Measurements from ENCODE around the gene SLC9A5. TPM values are rescaled to one million over a fixed set of nuclear protein-coding genes. Genes with fewer than 3 reads are reported as not detected.

SLC9A5 gene
- total and polyA plus RNA-seq, 10 of the 15 experiments (the other 5 are each of a cell fraction or from before 2014, with no cell fraction given), result 0.26 to 5.7 (median 1.5) TPM

- TF ChIP-seq, protein P1, sequence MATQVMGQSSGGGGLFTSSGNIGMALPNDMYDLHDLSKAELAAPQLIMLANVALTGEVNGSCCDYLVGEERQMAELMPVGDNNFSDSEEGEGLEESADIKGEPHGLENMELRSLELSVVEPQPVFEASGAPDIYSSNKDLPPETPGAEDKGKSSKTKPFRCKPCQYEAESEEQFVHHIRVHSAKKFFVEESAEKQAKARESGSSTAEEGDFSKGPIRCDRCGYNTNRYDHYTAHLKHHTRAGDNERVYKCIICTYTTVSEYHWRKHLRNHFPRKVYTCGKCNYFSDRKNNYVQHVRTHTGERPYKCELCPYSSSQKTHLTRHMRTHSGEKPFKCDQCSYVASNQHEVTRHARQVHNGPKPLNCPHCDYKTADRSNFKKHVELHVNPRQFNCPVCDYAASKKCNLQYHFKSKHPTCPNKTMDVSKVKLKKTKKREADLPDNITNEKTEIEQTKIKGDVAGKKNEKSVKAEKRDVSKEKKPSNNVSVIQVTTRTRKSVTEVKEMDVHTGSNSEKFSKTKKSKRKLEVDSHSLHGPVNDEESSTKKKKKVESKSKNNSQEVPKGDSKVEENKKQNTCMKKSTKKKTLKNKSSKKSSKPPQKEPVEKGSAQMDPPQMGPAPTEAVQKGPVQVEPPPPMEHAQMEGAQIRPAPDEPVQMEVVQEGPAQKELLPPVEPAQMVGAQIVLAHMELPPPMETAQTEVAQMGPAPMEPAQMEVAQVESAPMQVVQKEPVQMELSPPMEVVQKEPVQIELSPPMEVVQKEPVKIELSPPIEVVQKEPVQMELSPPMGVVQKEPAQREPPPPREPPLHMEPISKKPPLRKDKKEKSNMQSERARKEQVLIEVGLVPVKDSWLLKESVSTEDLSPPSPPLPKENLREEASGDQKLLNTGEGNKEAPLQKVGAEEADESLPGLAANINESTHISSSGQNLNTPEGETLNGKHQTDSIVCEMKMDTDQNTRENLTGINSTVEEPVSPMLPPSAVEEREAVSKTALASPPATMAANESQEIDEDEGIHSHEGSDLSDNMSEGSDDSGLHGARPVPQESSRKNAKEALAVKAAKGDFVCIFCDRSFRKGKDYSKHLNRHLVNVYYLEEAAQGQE (IDR thresholded peaks at IDR 0.05; ENCODE audit: low read depth, low read length), result no peak
Observed at GRCh38 chr16:67201411-67202345, 47.1 kb upstream of the SLC9A5 start (continued).

- H3K27me3 ChIP-seq (replicated peaks in 1 of 2; ENCODE audit: control insufficient read depth in 2 of 2, insufficient read depth in 2 of 2, low read length in 1 of 2), result no peaks in the 10 kb centered on the region
- no peaks in the 10 kb centered on the region for H4K20me1 ChIP-seq (ENCODE audit: control insufficient read depth, insufficient read depth)
- WGBS (ENCODE audit: insufficient coverage, insufficient replicate concordance, low lambda C conversion rate, missing lambda C conversion rate), result 98% methylated on average over 12 of the region's 12 CpGs
- RAD21 ChIA-PET (ENCODE audit: unreplicated experiment), result interaction anchor here (1.0 kb wide), 1 partner anchor 9 kb away, joined by 3 read pairs; no protein-coding TSS in a partner anchor
- no TSS peak for BruUV-seq (replicated peaks)
- TF ChIP-seq EP300 (IDR thresholded peaks at IDR 0.05; ENCODE audit: borderline replicate concordance in 1 of 2, control insufficient read depth in 1 of 2, low read depth in 2 of 2, low read length in 2 of 2) (no peak), NFXL1 (IDR thresholded peaks at IDR 0.05; ENCODE audit: borderline replicate concordance) (no peak), PKNOX1 (IDR thresholded peaks at IDR 0.05) (no peak), SREBF2 (IDR thresholded peaks at IDR 0.05; ENCODE audit: low read length) (no peak), HDAC6 (IDR thresholded peaks at IDR 0.05; ENCODE audit: unreplicated experiment) (no peak)
- POLR2A ChIA-PET, result interaction anchor here (1.2 kb wide), 1 partner anchor 9 kb away, joined by 5 read pairs; no protein-coding TSS in a partner anchor
- no peak overlapping the region for H2AFZ ChIP-seq (ENCODE audit: control insufficient read depth, low read depth, low read length)
- H3K27ac ChIP-seq (ENCODE audit: control insufficient read depth, insufficient read depth), result no peak overlapping the region
- in situ Hi-C loops (cut with MboI), result no loop called here
- H3K4me1 ChIP-seq (ENCODE audit: control insufficient read depth, insufficient read depth, low read length), result no peaks in the 10 kb centered on the region
- CTCF ChIA-PET, result interaction anchor here (0.6 kb wide), 1 partner anchor 74 kb away, joined by 3 read pairs; no protein-coding TSS in a partner anchor
- DNase-seq (ENCODE audit: low read depth, low spot score) (no peak), FAIRE-seq (no peak), ATAC-seq (no peak)
- peaks cover 8 to 37% of the 10 kb centered on the region in 2 experiments; a peak in 3 of 4 replicates for H3K36me3 ChIP-seq (ENCODE audit: control insufficient read depth in 2 of 2, insufficient read depth in 2 of 2, low read length in 1 of 2)
- H3K79me2 ChIP-seq (ENCODE audit: control insufficient read depth, insufficient read depth, low read length), result no peaks in the 10 kb centered on the region
- H3K4me2 ChIP-seq (ENCODE audit: control insufficient read depth, insufficient read depth), result no peak overlapping the region
- intact Hi-C loops (cut with micrococcal nuclease; ENCODE audit: unreplicated experiment), result no loop called here
- SMC1A ChIA-PET (ENCODE audit: uncharacterized antibody, unreplicated experiment), result no interaction called here
- H3K4me3 ChIP-seq, result no peak overlapping the region
- no peak overlapping the region for H3K9ac ChIP-seq (ENCODE audit: control insufficient read depth, insufficient read depth, low read length)
- H3K9me3 ChIP-seq (replicated peaks; ENCODE audit: control insufficient read depth, insufficient read depth, low read length), result no peaks in the 10 kb centered on the region
Observed at GRCh38 chr16:67202426-67202825, 46.4 kb upstream of the SLC9A5 start.
